Measurements from ENCODE around the gene SYMPK.

- TF ChIP-seq POLR2A (IDR thresholded peaks at IDR 0.05; ENCODE audit: low read depth, low read length) = no peak
- TF ChIP-seq TAF1 (IDR thresholded peaks at IDR 0.05; ENCODE audit: borderline replicate concordance, low read depth, low read length) = no peak
- no peak for TF ChIP-seq POLR2AphosphoS5 (IDR thresholded peaks at IDR 0.05; ENCODE audit: low read depth, low read length)
Observed at GRCh38 chr19:45780448-45781213, 82.3 kb downstream of the SYMPK start.

All from GM12892 (cell line).